IMR-90 (cell line): ENCODE data around the gene WAC. TPM values are rescaled to one million over a fixed set of nuclear protein-coding genes. Genes with fewer than 3 reads are reported as not detected.

Experiments used
- ATAC-seq: fragments of 200-7000 bp; cut with Tn5 transposase; 2 replicates; pipeline ENCODE4 v1.9.1; 2020; ENCODE audit warnings: low read depth, mild to moderate bottlenecking, moderate library complexity
- BruUV-seq: library from RNA; stranded (reverse); fragments of 400-500 nt; replicated peaks from 2 replicates; lab custom pipeline; 2021; lab: Mats Ljungman, UMichigan
- CTCF ChIA-PET: fragments of 300-600 bp; formaldehyde crosslinking; extraction: SDS; loops from one replicate; lab custom pipeline; 2021; ENCODE audit warnings: antibody characterized with exemption; lab: Yijun Ruan, JAX
- POLR2A ChIA-PET: fragments of 300-600 bp; sonication (Branson Sonifier 250); formaldehyde crosslinking; loops from one replicate; lab custom pipeline; 2022; ENCODE audit warnings: antibody characterized with exemption; ENCODE audit not compliant: unreplicated experiment; lab: Charles Lee
- DNase-seq: peaks from one replicate; pipeline ENCODE4 v3.0.0; 2013
- H2AFZ ChIP-seq: replicated peaks from 2 replicates; pipeline ENCODE3; 2013; ENCODE audit warnings: low read length, mild to moderate bottlenecking; ENCODE audit not compliant: poor library complexity
- H2AK5ac ChIP-seq: 2 replicates; pipeline ENCODE4 v1.6.1; 2013; ENCODE audit warnings: low read depth, low read length, inconsistent platforms
- H2AK9ac ChIP-seq: replicated peaks from 2 replicates; pipeline ENCODE3; 2013; ENCODE audit warnings: mild to moderate bottlenecking, low read depth, low read length, moderate library complexity; ENCODE audit not compliant: poor library complexity
- H2BK120ac ChIP-seq: 2 replicates; pipeline ENCODE4 v1.6.1; 2013; ENCODE audit warnings: low read depth, low read length, inconsistent platforms
- H2BK15ac ChIP-seq: 3 replicates; pipeline ENCODE4 v1.6.1; 2013; ENCODE audit warnings: low read depth, low read length, inconsistent platforms
- H2BK20ac ChIP-seq: 2 replicates; pipeline ENCODE4 v1.6.1; 2013; ENCODE audit warnings: low read depth, mild to moderate bottlenecking, inconsistent platforms, low read length, moderate library complexity
- H2BK5ac ChIP-seq: 2 replicates; pipeline ENCODE4 v1.6.1; 2013; ENCODE audit warnings: mild to moderate bottlenecking, low read depth, low read length, inconsistent platforms; ENCODE audit not compliant: poor library complexity, severe bottlenecking
- H3K14ac ChIP-seq: replicated peaks from 2 replicates; pipeline ENCODE4 v1.6.1; 2013; ENCODE audit warnings: low read depth, low read length, inconsistent platforms
- H3K18ac ChIP-seq: 2 replicates; pipeline ENCODE4 v1.6.1; 2013; ENCODE audit warnings: low read depth, low read length, control low read depth
- H3K23ac ChIP-seq: 2 replicates; pipeline ENCODE4 v1.6.1; 2013; ENCODE audit warnings: low read depth, low read length, inconsistent platforms
- H3K27ac ChIP-seq: 2 replicates; pipeline ENCODE4 v1.5.1; 2013; ENCODE audit warnings: mild to moderate bottlenecking, control low read depth, low read length; ENCODE audit not compliant: insufficient read depth
- H3K27me3 ChIP-seq: 2 replicates; pipeline ENCODE4 v1.6.1; 2013; ENCODE audit warnings: low read length; ENCODE audit not compliant: control insufficient read depth, insufficient read depth
- H3K36me3 ChIP-seq: 2 replicates; pipeline ENCODE4 v1.6.1; 2013; ENCODE audit warnings: low read length, mixed read lengths; ENCODE audit not compliant: control insufficient read depth, insufficient read depth
- H3K4ac ChIP-seq: 2 replicates; pipeline ENCODE4 v1.6.1; 2013; ENCODE audit warnings: low read depth, low read length, inconsistent platforms
- H3K4me1 ChIP-seq: 2 replicates; pipeline ENCODE4 v1.6.1; 2013; ENCODE audit warnings: low read length, mixed read lengths; ENCODE audit not compliant: control insufficient read depth, insufficient read depth
- H3K4me2 ChIP-seq: 2 replicates; pipeline ENCODE4 v1.6.1; 2013; ENCODE audit warnings: low read depth, mild to moderate bottlenecking, control low read depth, low read length, moderate library complexity
- H3K4me3 ChIP-seq: 2 replicates; pipeline ENCODE4 v1.5.1; 2013; ENCODE audit warnings: low read depth, mild to moderate bottlenecking, control low read depth, low read length, moderate library complexity; ENCODE audit not compliant: insufficient read depth
- H3K56ac ChIP-seq: 2 replicates; pipeline ENCODE4 v1.6.1; 2013; ENCODE audit warnings: low read length, inconsistent platforms; ENCODE audit not compliant: insufficient read depth; ENCODE audit errors: extremely low read depth
- H3K79me1 ChIP-seq, 2 experiments: 2 replicates each; pipeline ENCODE4 v1.6.1; 2013; ENCODE audit warnings: low read length in 2 of 2, inconsistent platforms in 1 of 2, low read depth in 1 of 2
- H3K9ac ChIP-seq: 2 replicates; pipeline ENCODE4 v1.6.1; 2013; ENCODE audit warnings: low read depth, low read length, control low read depth
- H3K9me1 ChIP-seq: 2 replicates; pipeline ENCODE4 v1.6.1; 2013; ENCODE audit warnings: low read length, inconsistent platforms; ENCODE audit not compliant: insufficient read depth
- H3K9me3 ChIP-seq: 2 replicates; pipeline ENCODE4 v1.6.1; 2013; ENCODE audit warnings: low read length; ENCODE audit not compliant: control insufficient read depth, insufficient read depth
- H4K20me1 ChIP-seq: 2 replicates; pipeline ENCODE4 v1.6.1; 2013; ENCODE audit warnings: low read length, inconsistent platforms; ENCODE audit not compliant: insufficient read depth
- H4K5ac ChIP-seq: 2 replicates; pipeline ENCODE4 v1.6.1; 2013; ENCODE audit warnings: mild to moderate bottlenecking, low read depth, low read length, control low read depth
- H4K8ac ChIP-seq, 2 experiments: 2 replicates each; pipeline ENCODE4 v1.6.1; 2013; ENCODE audit warnings: low read depth in 2 of 2, low read length in 2 of 2, control low read depth in 1 of 2, inconsistent platforms in 1 of 2
- H4K91ac ChIP-seq: 2 replicates; pipeline ENCODE4 v1.6.1; 2013; ENCODE audit warnings: low read depth, low read length, inconsistent platforms; ENCODE audit not compliant: insufficient read depth
- MAZ ChIP-seq: IDR thresholded peaks from 2 replicates; pipeline ENCODE4 v1.6.1; 2012; ENCODE audit warnings: low read depth, mild to moderate bottlenecking, low read length, improper control_type of control experiment, moderate library complexity, borderline replicate concordance
- MXI1 ChIP-seq: IDR thresholded peaks from 2 replicates; pipeline ENCODE4 v1.6.1; 2012; ENCODE audit warnings: low read depth, mild to moderate bottlenecking, low read length, moderate library complexity, borderline replicate concordance
- RCOR1 ChIP-seq: IDR thresholded peaks from 2 replicates; pipeline ENCODE4 v1.6.1; 2012; ENCODE audit warnings: mild to moderate bottlenecking, low read length, improper control_type of control experiment; ENCODE audit not compliant: insufficient replicate concordance
- WGBS, 2 experiments: methylation state at CpG; one replicate each; pipeline versions ENCODE4 v1.1.5 to v1.1.7; 2013; ENCODE audit warnings: missing lambda C conversion rate in 2 of 2; ENCODE audit not compliant: insufficient read length in 1 of 2; ENCODE audit errors: extremely low coverage in 2 of 2; 5-methylcytosine and 5-hydroxymethylcytosine counted together
- dilution Hi-C: fragments of 300-500 bp; cut with HindIII; formaldehyde crosslinking; loops from one replicate; pipeline ENCODE4 v1.14.3; 2018; ENCODE audit warnings: low sequenced_read_pairs; ENCODE audit not compliant: unreplicated experiment
- in situ Hi-C: fragments of 300-500 bp; cut with MboI; formaldehyde crosslinking; loops from 3 replicates; pipeline ENCODE4 v1.14.3; 2019; ENCODE audit warnings: low sequenced_read_pairs, inconsistent platforms, mixed read lengths
- intact Hi-C: fragments of 100-400 bp; cut with micrococcal nuclease; formaldehyde crosslinking; loops from 2 replicates; pipeline ENCODE4 v1.10.0; 2022
- polyA plus RNA-seq, 3 experiments: library from polyadenylated mRNA; depleted of rRNA; stranded (reverse); fragments of >200 nt; gene quantifications; 2 replicates each; pipeline ENCODE4 v1.2.3, GENCODE V29; 2012; ENCODE audit warnings: low replicate concordance in 1 of 3
- total RNA-seq: library from RNA; depleted of rRNA; stranded (reverse); fragments of >200 nt; gene quantifications from 2 replicates; pipeline ENCODE4 v1.2.3, GENCODE V29; 2012

Gene WAC
- total and polyA plus RNA-seq, 2 of the 4 experiments (the other 2 are of a cell fraction): 39.6 to 52.2 TPM

DNA sequence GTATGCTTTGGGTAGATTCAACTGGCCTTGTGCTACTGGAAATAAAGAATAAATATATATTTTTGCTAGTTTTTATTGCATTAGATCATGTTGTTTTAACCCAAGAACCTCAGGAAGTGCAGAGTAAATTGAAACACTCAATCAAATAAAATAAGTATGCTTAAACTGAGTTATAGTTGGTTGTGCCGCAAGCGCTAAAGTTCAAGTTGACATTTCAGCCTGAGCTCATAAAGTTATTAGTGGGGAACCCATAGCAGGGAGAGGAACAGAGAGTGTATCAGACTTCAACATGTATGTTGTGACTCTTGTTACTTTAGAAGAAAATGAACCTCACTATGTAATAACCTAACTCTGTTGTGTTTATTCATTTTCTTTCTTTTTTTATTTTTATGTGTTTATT, 119.2 kb downstream of the WAC start:
- POLR2A ChIA-PET: no interaction called here
- no peak overlapping the region for H4K91ac ChIP-seq
- no peak overlapping the region for H3K9ac ChIP-seq
- H2BK20ac ChIP-seq: no peak overlapping the region
- 0 out of 2 replicates have a peak, but pooled peaks cover 2% of the 10 kb centered on the region for H3K9me3 ChIP-seq
- H3K23ac ChIP-seq: no peak overlapping the region
- no peak overlapping the region for H3K4ac ChIP-seq
- H2BK120ac ChIP-seq: no peak overlapping the region
- H2BK5ac ChIP-seq: no peak overlapping the region
- dilution Hi-C loops (no loop called here), intact Hi-C loops (no loop called here), in situ Hi-C loops (no loop called here)
- no peak overlapping the region for H4K8ac ChIP-seq
- H3K18ac ChIP-seq: no peak overlapping the region
- no peaks in the 10 kb centered on the region for H3K4me1 ChIP-seq
- H2BK15ac ChIP-seq: no peak overlapping the region
- no peak overlapping the region for H3K27ac ChIP-seq
- no peak overlapping the region for H3K4me3 ChIP-seq
- no peak for TF ChIP-seq MAZ
- TF ChIP-seq RCOR1: no peak
- no peak for TF ChIP-seq MXI1
- no peak overlapping the region for H3K56ac ChIP-seq
- no peak overlapping the region for H4K5ac ChIP-seq
- no peak overlapping the region for H3K4me2 ChIP-seq
- no peaks in the 10 kb centered on the region for H3K36me3 ChIP-seq
- ATAC-seq (no peak), DNase-seq (no peak)
- no peak overlapping the region for H3K14ac ChIP-seq
- no CpG with 5 or more reads among the region's 2 CpGs for WGBS, 2 experiments
- CTCF ChIA-PET: no interaction called here
- no peak overlapping the region for H2AFZ ChIP-seq
- H2AK9ac ChIP-seq: no peak overlapping the region
- no peak overlapping the region for H2AK5ac ChIP-seq
- H3K79me1 ChIP-seq: no peaks in the 10 kb centered on the region
- no peaks in the 10 kb centered on the region for H3K9me1 ChIP-seq
- H4K20me1 ChIP-seq: no peaks in the 10 kb centered on the region
- H3K27me3 ChIP-seq: peaks cover 6% of the 10 kb centered on the region
- no TSS peak for BruUV-seq
